Skeletal muscle satellite cell (primary cell): ENCODE data around the gene CHRM1. TPM values are rescaled to one million over a fixed set of nuclear protein-coding genes. Genes with fewer than 3 reads are reported as not detected.
"Not testable (repeated sequence)": the region's sequence is repeated elsewhere in the genome, so short reads cannot be mapped to it uniquely, and the experiment has no call there.

Source experiments
- H3K27me3 ChIP-seq: 2 replicates; pipeline ENCODE4 v1.7.0; 2013; ENCODE audit warnings: low read length; ENCODE audit not compliant: control insufficient read depth, insufficient read depth
- H3K36me3 ChIP-seq: 2 replicates; pipeline ENCODE4 v1.7.0; 2013; ENCODE audit warnings: mild to moderate bottlenecking, control low read depth, low read length; ENCODE audit not compliant: insufficient read depth
- H3K4me1 ChIP-seq: 2 replicates; pipeline ENCODE4 v1.7.0; 2013; ENCODE audit warnings: low read length; ENCODE audit not compliant: control insufficient read depth, insufficient read depth
- H3K4me2 ChIP-seq: 2 replicates; pipeline ENCODE4 v1.7.0; 2013; ENCODE audit warnings: mild to moderate bottlenecking, low read length
- H3K4me3 ChIP-seq: 2 replicates; pipeline ENCODE4 v1.7.0; 2013; ENCODE audit warnings: low read length
- H3K9ac ChIP-seq: 2 replicates; pipeline ENCODE4 v1.7.0; 2013; ENCODE audit warnings: mild to moderate bottlenecking, low read depth, low read length, moderate library complexity
- H3K9me3 ChIP-seq: replicated peaks from 2 replicates; pipeline ENCODE4 v1.7.0; 2013; ENCODE audit warnings: mild to moderate bottlenecking, control low read depth, low read length
- total RNA-seq: library from RNA; depleted of rRNA; stranded (reverse); fragments of >200 nt; gene quantifications from 2 replicates; pipeline ENCODE4 v1.2.3, GENCODE V29; 2012; rRNA removed

CHRM1 gene, protein sequence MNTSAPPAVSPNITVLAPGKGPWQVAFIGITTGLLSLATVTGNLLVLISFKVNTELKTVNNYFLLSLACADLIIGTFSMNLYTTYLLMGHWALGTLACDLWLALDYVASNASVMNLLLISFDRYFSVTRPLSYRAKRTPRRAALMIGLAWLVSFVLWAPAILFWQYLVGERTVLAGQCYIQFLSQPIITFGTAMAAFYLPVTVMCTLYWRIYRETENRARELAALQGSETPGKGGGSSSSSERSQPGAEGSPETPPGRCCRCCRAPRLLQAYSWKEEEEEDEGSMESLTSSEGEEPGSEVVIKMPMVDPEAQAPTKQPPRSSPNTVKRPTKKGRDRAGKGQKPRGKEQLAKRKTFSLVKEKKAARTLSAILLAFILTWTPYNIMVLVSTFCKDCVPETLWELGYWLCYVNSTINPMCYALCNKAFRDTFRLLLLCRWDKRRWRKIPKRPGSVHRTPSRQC
- not detected in 2 replicates for total RNA-seq

DNA sequence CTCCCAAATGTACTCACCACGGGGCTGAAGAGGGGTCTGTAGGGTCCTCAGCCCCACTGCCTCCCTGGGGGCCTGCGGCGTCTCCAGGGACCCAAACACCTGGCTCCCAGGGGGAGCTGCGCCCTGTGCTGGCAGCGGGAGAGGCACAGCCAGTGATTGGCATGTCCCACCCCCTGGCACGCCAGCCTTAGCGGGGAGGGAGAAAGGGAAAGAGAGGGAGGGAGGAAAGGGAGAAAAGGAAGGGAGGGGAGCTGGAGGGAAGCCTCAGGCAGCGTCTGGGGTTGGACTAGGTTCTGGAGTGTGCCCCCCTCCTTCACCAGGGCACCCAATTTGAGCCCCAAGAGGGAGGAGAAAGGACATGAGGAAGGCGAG is at the start of gene CHRM1:
TSS of gene CHRM1 (minus strand) at position 163 of the 372 bp plus-strand sequence. CDS start 10,263 bp downstream, outside the sequence.
- H3K4me1 ChIP-seq: peaks cover 20% of the 10 kb centered on the region

DNA sequence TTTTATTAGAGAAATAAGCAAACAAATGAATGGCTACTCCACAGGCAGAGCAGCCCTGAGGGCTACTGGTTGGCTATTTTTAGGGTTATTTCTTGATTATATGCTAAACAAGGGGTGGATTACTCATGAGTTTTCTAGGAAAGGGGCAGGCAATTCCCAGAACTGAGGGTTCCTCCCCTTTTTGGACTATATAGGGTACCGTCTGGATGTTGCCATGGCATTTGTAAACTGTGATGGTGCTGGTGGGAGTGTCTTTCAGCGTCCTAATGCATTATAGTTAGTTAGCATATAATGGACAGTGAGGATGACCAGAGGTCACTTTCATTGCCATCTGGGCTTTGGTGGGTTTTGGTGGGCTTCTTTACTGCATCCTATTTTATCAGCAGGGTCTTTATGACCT is 44.4 kb upstream of the CHRM1 start:
- Histone ChIP-seq H3K27me3 (peaks cover 12% of the 10 kb centered on the region), H3K4me2 (no peak overlapping the region), H3K4me1 (no peaks in the 10 kb centered on the region), H3K4me3 (no peak overlapping the region), H3K9ac (no peak overlapping the region), H3K9me3 (no peaks in the 10 kb centered on the region), H3K36me3 (no peaks in the 10 kb centered on the region)

More for the DNA sequence above, at the start of gene CHRM1:
- Histone ChIP-seq H3K27me3 (peaks cover 82% of the 10 kb centered on the region), H3K4me2 (peak within 1 kb of the TSS; percentile 63), H3K9me3 (no peaks in the 10 kb centered on the region), H3K36me3 (no peaks in the 10 kb centered on the region), H3K9ac (no peak within 1 kb of the TSS), H3K4me3 (peak within 1 kb of the TSS; percentile 51)

DNA sequence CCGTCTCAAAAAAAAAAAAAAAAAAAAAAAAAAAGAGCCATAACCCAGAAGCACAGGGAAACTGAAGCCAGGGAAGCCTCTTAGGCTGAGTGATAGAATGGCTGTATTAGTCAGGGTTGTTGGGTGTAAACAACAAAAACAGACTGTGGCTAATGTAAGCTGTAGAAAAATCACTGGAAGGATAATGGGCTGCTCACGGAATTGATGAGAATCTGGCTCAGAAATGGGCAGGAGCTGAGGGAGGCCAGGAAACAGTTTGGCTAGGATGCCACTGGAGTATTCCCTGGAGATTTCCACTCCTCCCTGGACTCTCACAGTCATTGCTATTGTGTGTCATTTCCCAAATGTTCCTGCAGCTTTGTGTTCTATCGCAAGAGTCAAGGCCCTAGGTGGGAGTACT is 41.2 kb upstream of the CHRM1 start:
- Histone ChIP-seq H3K9ac (no peak overlapping the region), H3K27me3 (peaks cover 3% of the 10 kb centered on the region), H3K36me3 (no peaks in the 10 kb centered on the region)

DNA sequence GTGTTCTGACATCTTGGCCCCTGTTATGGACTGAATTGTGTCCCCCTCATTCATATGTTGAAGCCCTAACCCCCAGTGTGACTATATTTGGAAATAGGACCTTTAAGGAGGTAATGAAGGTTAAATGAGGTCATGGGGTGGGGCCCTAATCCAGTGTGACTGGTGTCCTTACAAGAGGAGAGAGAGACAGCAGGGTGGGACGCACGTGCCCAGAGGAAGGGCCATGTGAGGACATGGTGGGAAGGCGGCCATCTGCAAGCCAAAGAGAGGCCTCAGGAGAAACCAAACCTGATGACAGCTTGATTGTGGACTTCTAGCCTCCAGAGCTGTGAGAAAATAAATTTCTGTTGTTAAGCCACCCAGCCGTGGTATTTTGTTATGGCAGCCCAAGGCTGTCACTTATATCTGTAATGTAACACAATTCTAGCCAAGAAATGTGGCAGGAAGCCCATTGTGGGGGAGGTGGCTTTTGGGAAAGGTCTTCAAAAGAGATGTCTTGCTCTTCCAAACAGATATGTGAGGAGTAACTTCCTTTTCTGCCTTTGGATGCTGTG is 39.9 kb upstream of the CHRM1 start:
- Histone ChIP-seq H3K9ac (no peak overlapping the region), H3K4me3 (no peak overlapping the region), H3K27me3 (peaks cover 3% of the 10 kb centered on the region), H3K4me1 (no peaks in the 10 kb centered on the region), H3K36me3 (no peaks in the 10 kb centered on the region), H3K4me2 (no peak overlapping the region), H3K9me3 (no peaks in the 10 kb centered on the region)

More for the DNA sequence above, 41.2 kb upstream of the CHRM1 start:
- Histone ChIP-seq H3K9me3 (no peaks in the 10 kb centered on the region), H3K4me2 (no peak overlapping the region), H3K4me1 (no peaks in the 10 kb centered on the region), H3K4me3 (no peak overlapping the region)

DNA sequence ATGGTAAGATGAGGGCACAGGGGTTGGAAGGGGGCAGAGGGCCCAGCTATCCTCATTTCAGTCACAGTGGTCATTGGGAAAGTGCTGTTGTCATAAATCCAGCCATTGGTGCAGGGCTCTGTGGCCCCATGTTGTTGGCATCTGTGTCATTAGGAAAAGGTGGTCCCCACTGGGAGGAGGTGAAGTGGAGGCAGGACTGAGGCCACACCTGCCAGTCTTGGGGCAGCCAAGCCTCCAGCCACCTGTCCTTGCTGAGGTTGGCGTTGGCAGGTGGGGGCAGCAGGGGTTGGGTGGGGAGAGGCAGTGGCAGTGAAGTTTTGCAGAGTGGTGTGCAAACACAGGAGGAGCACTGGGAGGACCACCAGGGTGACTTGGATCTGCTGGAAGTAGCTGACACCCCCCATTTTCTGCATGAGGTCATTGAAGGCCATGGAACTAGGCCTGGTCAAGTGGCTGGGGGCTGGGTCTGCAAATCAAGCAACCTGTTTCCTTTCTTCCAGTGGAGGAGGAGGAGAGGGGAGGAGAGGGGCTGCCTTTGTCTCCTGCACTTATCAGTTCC is 38.3 kb upstream of the CHRM1 start:
- peaks cover 3% of the 10 kb centered on the region for H3K27me3 ChIP-seq
- H3K4me1 ChIP-seq: no peaks in the 10 kb centered on the region
- no peaks in the 10 kb centered on the region for H3K9me3 ChIP-seq
- no peaks in the 10 kb centered on the region for H3K36me3 ChIP-seq
- H3K4me3 ChIP-seq: no peak overlapping the region
- H3K4me2 ChIP-seq: no peak overlapping the region
- H3K9ac ChIP-seq: no peak overlapping the region

DNA sequence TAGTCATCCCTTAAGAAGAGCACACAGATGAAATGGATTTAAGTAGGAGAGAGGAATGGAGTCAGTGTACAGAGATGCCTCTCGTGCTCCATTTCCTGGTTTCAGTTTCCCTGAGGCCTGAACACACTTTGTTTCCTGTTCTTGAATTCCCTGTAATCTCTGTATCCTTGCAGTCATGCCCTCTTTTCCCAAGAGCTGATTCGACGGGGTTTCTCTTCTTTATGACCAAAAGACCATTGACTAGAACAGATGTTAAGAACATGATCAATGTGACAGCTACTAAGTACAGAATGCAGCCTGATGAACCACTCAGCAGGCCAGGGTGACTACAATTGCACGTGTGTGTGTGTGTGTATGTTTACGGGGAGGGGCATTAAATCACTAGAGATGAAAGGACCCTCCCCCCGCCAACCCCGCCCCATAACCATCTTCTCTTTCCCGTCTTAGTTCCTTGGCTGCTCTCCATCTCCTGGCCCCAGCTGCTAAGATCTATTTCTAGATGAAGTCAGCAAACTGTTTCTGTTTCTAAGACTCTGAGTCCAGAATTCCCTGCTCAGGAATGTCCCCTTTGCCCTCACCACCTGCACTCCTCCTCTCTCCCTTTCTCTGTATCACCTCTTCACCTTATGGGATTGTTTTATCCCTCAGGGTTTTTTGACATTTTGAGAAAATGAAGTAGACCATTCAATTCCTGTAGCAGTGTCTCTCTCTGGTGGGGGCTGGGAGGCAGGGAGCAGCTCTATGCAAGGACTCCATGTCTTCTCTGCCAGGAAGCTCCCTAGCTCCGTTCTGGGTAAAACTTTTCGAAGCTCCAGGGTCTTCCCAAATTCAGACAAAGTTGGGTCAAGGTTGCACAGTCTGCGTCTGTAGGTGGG is 37.6 kb upstream of the CHRM1 start:
- Histone ChIP-seq H3K4me1 (no peaks in the 10 kb centered on the region), H3K4me2 (no peak overlapping the region), H3K9ac (no peak overlapping the region), H3K4me3 (no peak overlapping the region), H3K27me3 (peaks cover 7% of the 10 kb centered on the region), H3K9me3 (no peaks in the 10 kb centered on the region), H3K36me3 (no peaks in the 10 kb centered on the region)

DNA sequence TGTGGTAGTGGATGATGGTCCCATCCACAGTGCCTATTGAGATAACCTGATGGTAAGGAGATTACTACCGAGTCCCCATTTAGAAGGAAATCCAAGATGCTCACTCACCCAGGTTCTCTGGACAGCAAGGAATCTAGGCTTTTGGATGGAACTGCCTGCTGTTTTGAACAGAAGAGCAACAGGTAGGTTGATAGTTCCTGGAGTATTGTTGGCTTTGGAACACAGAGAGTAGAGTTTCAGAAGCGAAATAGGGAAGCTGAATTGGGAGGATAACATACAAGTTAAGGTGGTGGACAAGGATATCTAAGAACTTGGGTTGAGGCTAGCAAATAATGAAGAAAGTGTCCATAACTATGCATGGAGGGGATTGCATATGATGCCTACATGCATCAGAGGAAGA is 36.0 kb upstream of the CHRM1 start:
- Histone ChIP-seq H3K27me3 (peaks cover 7% of the 10 kb centered on the region), H3K9me3 (no peaks in the 10 kb centered on the region), H3K36me3 (no peaks in the 10 kb centered on the region), H3K4me3 (no peak overlapping the region), H3K4me1 (no peaks in the 10 kb centered on the region), H3K9ac (no peak overlapping the region), H3K4me2 (no peak overlapping the region)

DNA sequence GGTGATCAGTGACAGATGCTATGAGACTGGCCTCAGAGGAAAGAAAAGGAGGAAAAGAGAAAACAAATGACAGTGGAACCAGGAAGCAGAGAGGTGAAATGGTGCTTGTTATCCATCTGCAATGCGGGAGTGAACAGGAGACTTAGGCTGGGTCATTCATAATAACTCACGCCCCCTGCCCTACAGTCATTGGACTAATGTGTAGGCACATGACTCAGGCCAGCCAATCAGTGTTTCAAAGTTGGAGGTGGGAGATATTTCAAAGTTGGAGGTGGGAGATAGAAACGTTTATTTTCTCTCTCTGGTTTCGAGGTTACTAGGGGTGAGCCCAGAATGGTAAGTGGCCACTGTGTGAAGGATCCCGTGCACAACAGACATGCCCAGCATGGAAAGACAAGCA is 33.3 kb upstream of the CHRM1 start:
- Histone ChIP-seq H3K36me3 (no peaks in the 10 kb centered on the region), H3K9ac (no peak overlapping the region), H3K4me1 (no peaks in the 10 kb centered on the region), H3K27me3 (peaks cover 7% of the 10 kb centered on the region), H3K4me2 (no peak overlapping the region), H3K4me3 (no peak overlapping the region), H3K9me3 (no peaks in the 10 kb centered on the region)

DNA sequence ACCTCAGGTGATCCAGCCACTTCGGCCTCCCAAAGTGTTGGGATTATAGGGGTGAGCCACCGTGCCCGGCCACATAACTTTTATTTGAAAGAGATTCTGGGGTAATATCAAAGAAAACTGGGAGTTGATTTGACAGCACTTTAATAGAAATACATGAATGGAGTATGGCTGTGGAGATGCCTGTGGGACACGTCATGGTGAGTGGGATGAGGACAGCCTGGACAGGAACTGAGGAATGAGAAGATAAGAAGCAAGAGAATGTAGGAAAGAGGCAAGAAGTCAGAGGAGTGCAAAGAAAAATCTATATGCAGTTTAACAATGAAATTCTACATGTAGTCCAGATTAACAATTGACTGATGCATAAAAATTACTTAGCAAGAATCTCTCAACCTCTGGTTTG is 32.6 kb upstream of the CHRM1 start:
- peaks cover 7% of the 10 kb centered on the region for H3K27me3 ChIP-seq
- no peaks in the 10 kb centered on the region for H3K36me3 ChIP-seq
- H3K9ac ChIP-seq: no peak overlapping the region
- H3K4me2 ChIP-seq: no peak overlapping the region
- no peaks in the 10 kb centered on the region for H3K4me1 ChIP-seq
- H3K4me3 ChIP-seq: no peak overlapping the region
- H3K9me3 ChIP-seq: no peaks in the 10 kb centered on the region

DNA sequence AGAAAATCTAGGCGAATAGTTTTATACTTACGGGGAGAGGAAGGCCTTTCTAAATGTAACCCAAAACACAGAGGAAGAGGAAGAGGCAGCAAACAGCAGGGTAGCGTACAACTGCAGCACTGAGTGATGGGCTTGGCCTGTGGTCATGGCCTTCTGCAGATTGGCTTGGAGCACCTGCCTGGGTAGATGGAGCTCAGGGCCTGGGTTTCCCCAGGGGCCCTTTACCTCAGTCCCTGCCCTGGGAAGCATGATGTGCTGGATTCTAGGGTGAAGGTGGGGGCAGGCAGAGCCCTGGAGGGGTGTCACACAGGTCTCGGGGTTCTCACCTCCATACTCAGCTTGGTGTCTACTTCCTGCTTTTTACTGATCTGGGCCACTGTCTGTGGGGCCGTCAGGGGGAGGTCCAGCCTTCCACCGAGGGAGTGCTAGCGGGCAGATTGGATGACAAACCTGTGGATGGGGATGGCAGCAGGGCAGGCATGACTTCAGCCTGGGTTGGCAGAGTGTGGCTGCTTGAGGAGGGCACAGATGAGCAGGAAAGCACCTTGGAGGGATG is 27.7 kb upstream of the CHRM1 start:
- no peak overlapping the region for H3K4me2 ChIP-seq
- no peak overlapping the region for H3K4me3 ChIP-seq
- H3K9me3 ChIP-seq: no peaks in the 10 kb centered on the region
- H3K36me3 ChIP-seq: no peaks in the 10 kb centered on the region
- peaks cover 6% of the 10 kb centered on the region for H3K27me3 ChIP-seq
- no peaks in the 10 kb centered on the region for H3K4me1 ChIP-seq
- H3K9ac ChIP-seq: no peak overlapping the region

DNA sequence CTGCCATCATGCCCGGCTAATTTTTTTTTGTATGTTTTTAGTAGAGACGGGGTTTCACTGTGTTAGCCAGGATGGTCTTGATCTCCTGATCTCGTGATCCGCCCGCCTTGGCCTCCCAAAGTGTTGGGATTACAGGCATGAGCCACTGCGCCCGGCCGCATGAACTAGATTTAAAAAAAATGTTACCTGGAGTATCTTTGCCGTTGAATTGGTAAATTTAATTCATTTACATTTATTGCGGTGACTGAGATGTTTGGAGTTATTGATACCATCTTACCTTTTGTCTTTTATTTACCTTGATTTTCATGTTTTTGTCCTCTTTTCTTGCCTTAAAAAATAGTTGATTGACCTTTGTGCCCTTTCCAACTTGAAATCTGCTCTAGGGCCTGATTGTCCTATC is 24.4 kb upstream of the CHRM1 start:
- not testable (repeated sequence) for H3K36me3 ChIP-seq, H3K4me3 ChIP-seq, H3K4me1 ChIP-seq, H3K9me3 ChIP-seq, H3K27me3 ChIP-seq, H3K4me2 ChIP-seq, H3K9ac ChIP-seq
